ENCODE data around the gene PLEKHA6. TPM values are rescaled to one million over a fixed set of nuclear protein-coding genes. Genes with fewer than 3 reads are reported as not detected.
"Not testable (repeated sequence)": the region's sequence is repeated elsewhere in the genome, so short reads cannot be mapped to it uniquely, and the experiment has no call there.

The PLEKHA6 gene
- total RNA-seq, 1 experiment from 2014 or later: not detected

DNA sequence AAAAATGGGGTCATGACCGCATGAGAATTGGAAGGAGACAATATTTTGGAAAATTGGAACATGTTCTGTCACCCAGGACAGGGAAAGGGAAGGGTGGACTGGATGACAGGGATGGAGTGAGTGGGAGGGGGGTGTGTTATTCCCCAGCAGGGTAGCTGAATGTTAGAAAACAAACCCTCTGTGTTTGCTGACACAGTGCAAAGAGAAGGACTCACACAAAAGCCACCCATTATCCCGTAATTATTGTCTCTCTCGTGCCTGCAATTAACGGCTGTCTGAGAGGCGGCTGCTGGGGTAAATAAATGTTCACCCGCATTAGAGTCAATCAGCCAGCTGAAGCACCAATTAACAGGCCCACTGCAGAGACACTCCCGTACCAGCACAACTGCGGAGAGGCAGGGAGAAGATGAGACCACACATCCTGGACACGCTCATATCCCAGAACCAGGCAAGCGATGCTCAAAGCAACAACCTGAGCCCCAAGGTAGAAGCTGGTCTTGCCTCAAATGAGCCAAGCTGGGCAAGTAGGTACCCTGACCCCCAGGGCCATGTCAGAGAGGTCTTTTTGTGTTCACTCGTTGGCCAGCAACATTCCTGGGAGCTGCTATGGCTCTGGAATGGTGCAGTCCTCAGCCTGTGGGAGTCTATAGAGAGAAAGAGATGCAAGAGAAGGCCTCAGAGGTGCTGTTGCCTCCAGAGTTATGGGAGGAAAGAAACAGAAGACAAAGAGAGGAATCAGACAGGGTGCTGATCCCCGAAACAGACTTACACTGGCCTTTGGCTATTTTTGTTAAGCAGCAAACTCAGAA lies 19.4 kb downstream of the PLEKHA6 start:
- in situ Hi-C loops (cut with HindIII; ENCODE audit: low sequenced_read_pairs): no loop called here
- DNase-seq (ENCODE audit: low spot score): no peak

DNA sequence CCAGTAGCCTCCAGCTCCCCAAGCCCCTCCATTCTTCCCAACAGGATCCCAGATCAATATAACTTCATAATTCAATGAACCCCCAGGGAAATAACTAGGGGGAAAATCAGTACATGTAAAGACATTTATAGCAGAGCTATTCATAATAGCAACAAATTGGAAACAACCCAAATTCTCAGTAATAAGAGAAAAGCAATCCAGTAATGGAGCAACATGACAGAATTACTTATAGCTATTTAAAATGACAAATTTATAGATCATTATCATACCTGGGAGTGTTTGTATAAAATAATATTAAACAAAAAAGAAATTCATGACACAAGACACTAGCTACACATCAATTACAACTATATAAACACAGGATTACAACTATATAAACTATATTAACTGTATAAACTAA lies 20.2 kb downstream of the PLEKHA6 start:
- in situ Hi-C loops (cut with HindIII; ENCODE audit: low sequenced_read_pairs): no loop called here
- no peak for DNase-seq (ENCODE audit: low spot score)

DNA sequence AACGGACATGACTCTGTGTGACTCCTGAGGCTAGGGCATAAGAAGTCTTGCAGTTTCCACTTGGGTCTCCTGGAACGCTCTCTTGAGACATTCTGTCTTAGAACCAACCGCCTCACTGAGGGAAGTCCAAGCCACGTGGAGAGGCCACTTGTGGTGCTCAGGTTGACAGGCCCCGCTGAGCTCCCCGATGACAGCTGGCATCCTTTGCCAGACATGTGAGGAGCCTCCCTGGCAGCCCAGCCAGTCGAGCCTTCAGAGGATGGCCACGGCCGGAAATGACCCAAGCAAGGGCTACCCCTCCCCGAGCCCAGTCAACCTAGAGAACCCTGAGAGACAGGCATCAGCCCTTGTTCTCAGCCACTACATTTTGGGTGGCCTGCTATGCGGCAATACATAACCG lies 20.7 kb downstream of the PLEKHA6 start:
- peak; percentile 32 for DNase-seq (ENCODE audit: low spot score)
- in situ Hi-C loops (cut with HindIII; ENCODE audit: low sequenced_read_pairs): no loop called here

DNA sequence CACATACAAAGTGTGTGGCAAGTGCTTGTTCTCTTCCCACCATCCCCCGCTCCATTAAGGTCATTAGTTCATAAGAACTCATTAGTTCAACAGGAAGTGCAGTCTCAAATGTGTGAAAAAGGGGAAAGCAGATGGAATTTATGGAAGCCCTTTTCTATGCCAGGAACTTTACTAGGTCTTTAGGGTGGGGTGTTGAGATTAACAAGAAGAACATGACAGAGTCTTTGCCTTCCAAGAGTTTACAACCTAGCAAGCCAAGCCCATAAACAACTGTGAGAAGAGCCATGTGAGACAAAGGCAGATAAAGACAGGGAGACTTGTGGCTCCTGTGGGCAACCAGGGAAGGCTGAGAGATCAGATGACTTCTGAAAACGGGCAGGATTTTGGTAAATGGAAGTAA lies 21.4 kb downstream of the PLEKHA6 start:
- no peak for DNase-seq (ENCODE audit: low spot score)
- in situ Hi-C loops (cut with HindIII; ENCODE audit: low sequenced_read_pairs): no loop called here

DNA sequence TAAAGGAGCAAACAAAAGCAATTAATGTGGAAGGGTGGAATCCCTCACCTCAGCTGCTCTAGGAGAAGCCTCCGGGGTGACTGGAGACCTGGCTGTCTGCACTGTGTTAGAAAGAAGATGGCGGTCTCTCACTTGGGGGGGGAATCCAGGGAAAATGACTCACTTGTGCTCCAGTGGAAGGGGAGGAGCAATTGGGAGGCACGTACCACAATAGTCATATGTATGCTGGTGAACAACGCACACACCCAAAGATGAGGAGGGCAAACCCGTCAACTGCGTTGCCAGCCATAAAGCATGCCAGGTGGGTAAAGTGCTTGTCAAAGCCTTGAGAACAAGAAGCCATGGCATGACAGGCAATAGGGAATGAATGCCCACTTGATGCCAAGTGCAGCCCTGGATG lies 22.1 kb downstream of the PLEKHA6 start:
- no peak for DNase-seq (ENCODE audit: low spot score)
- in situ Hi-C loops (cut with HindIII; ENCODE audit: low sequenced_read_pairs): no loop called here

DNA sequence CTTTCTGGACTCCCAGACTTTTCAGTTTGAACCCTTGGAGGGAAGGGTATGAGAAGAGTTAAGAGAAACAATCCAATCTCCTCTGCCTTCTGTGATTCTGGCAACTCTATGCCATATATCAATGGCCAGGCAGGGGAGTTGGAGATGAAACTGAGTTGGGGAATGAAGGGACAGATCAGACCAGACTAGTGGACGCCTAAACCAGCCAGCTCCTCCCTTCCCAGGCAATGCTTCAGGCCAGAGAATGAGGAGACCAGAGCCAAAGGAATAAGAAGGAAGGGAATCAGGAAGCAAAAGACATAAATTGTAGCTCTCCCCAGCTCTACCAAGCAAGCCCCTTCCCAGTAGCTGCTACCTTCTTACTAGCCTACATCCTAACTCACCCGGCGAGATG lies 22.7 kb downstream of the PLEKHA6 start:
- DNase-seq (ENCODE audit: low spot score): no peak
- in situ Hi-C loops (cut with HindIII; ENCODE audit: low sequenced_read_pairs): no loop called here

DNA sequence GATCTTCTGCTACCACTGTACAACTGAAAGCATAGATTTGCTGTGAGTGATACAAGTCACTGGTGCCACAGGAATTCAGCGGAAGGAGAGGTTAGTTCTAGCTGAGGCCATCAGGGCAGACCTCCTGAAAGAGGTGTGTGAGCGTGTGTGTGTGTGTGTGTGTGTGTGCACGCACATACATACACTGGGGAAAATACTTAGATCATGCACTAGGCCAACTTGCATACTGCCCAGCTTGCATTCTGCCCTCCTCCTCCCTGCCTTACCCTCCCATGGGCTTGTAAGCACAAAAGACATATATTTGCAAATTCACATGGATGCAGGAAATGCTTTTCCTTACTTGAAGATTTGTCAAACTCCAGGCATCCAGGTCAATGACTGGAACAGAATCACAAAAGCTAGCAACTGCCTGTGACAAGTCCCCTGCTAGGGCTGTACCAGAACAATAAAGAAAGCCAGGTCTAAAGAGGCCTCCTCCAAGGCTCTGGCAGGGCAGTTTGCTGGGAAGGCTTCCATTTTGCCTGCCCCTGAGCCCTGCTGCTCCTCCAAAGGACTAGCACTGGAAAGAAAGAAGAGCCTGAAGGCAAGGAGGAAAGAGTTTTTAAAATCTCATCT lies 23.2 kb downstream of the PLEKHA6 start:
- in situ Hi-C loops (cut with HindIII; ENCODE audit: low sequenced_read_pairs): no loop called here
- no peak for DNase-seq (ENCODE audit: low spot score)

DNA sequence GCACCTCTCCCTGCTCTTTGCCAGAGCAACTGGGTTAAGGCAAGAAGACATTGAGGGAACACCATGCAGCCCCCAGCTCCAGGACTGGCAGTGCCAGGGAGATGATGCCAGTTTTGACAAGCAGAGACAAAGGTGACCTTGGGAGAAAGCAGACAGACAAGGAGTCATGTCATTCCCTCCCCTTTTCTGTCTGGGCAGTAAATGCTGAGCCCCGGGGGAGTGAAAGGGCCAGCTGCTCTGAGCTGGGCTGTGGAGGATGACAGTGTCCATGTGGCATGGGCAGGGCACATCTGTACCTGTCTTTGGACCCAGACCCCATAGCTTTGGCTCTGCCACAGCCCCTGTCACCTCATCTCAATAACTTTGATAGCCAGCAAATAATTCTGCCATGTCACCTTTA lies 24.2 kb downstream of the PLEKHA6 start:
- DNase-seq (ENCODE audit: low spot score): no peak
- in situ Hi-C loops (cut with HindIII; ENCODE audit: low sequenced_read_pairs): no loop called here

DNA sequence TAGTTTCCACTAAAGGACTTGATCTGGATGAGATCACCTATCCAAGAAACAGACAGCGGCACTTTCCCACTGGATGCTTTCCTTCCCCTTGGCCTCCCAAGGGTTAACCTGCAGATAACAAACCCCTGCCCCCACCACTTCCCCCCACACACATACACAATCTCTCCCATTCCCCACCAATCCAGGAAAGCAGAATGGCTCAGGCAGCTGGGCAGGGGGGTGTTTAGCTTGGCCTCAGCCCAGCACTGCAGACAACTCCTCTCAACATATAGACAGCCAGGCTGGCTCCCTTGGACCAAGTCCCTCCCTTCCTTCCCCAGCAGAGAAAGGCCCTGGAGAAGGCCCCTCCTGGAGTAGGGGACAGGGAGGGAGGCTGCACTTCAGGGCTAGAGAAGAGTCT lies 24.6 kb downstream of the PLEKHA6 start:
- no peak for DNase-seq (ENCODE audit: low spot score)
- in situ Hi-C loops (cut with HindIII; ENCODE audit: low sequenced_read_pairs): no loop called here

DNA sequence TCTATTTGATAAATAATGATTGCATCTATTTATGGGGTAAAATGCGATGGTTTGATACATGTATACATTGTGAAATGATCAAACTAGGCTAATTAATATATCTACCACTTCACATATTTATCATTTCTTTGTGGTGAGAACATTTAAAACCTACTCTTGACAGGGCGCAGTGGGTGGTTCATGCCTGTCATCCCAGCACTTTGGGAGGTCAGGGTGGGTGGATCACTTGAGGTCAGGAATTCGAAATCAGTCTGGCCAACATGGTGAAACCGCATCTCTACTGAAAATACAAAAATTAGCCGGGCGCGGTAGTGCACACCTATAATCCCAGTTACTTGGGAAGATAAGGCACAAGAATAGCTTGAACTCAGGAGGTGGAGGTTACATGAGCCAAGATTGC lies 25.3 kb downstream of the PLEKHA6 start:
- in situ Hi-C loops (cut with HindIII; ENCODE audit: low sequenced_read_pairs): no loop called here
- DNase-seq (ENCODE audit: low spot score): no peak

DNA sequence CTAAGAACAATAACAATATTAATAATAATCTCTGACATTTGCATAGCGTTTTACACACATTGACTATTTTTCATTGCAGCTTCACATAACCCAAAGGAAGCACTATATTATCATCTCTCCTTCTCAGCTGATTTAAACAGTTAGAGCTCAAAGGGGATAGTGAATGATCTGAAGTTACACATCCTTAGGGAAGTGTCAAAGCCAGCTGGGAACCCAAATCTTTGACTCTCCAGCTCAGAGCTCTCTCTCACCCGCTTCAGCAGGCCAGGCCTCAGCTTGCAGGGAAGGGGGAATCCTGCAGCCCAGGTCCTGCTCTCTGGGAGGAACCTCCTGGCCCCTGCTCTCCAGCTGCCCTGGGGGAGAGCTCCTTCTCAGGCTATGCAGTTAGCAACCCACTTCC lies 26.3 kb downstream of the PLEKHA6 start:
- no peak for DNase-seq (ENCODE audit: low spot score)
- in situ Hi-C loops (cut with HindIII; ENCODE audit: low sequenced_read_pairs): no loop called here

DNA sequence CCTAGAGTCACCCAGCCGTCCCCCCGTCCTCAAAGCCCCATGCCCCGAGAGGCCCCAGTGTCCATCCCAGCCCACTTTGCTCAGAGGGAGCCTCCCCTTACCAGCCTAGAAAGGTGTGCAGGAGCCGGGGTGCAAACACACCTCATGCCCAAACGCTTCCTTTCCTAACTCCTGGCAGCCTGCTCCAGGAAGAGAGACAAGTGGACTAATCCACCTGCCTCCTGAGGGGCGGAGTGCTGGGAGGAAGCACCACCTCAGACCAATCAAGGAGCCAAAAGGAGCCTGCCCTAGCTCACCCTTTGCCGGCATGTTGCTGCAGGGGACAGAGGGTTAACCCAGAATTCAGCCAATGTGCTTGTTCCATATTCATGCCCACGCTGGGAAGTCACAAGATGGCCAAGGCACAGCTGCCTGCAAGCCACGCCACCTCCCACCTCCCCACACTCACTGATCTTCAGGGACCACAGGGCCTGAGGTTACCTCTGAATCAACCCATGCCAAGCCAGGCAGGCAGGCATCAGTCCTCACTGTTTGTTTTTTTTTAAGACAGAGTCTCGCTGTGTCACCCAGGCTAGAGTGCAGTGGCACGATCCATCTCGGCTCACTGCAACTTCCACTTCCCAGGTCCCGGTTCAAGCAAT lies 27.8 kb downstream of the PLEKHA6 start:
- in situ Hi-C loops (cut with HindIII; ENCODE audit: low sequenced_read_pairs): no loop called here
- DNase-seq (ENCODE audit: low spot score): no peak

DNA sequence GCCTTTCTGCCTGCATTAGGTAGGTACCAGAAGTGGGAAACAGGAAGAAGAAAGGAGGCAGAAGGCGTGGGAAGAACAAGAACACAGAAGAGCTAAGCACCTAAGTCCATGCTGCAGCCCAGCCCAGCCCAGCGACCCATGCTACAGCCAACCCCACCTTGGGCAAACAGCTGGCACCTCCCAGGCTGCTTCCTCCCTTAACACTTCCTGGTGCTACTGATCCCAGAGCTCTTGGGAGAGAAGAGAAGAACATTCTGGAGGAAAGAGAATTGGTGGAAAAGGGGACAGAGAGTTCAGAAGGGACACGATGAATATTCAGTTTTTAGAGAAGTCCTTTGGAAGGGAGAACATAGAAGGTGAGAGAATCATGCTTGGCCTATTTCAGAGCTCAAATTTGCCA lies 28.5 kb downstream of the PLEKHA6 start:
- in situ Hi-C loops (cut with HindIII; ENCODE audit: low sequenced_read_pairs): no loop called here
- no peak for DNase-seq (ENCODE audit: low spot score)

DNA sequence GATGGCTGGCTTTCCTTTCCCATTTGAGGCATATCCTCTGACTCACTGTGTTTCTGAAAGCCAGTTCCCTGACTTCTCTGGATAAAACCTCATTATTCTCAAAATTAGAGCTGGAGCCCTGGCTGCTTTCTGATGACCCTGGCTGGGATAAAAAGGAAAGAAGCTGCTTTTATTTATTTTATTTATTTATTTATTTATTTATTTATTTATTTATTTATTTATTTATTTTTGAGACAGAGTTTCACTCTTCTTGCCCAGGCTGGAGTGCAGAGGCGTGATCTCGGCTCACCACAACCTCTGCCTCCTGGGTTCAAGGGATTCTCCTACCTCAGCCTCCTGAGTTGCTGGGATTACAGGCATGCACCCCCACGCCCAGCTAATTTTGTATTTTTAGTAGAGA lies 31.9 kb downstream of the PLEKHA6 start:
- in situ Hi-C loops (cut with HindIII; ENCODE audit: low sequenced_read_pairs); DNase-seq (ENCODE audit: low spot score): not testable (repeated sequence)

DNA sequence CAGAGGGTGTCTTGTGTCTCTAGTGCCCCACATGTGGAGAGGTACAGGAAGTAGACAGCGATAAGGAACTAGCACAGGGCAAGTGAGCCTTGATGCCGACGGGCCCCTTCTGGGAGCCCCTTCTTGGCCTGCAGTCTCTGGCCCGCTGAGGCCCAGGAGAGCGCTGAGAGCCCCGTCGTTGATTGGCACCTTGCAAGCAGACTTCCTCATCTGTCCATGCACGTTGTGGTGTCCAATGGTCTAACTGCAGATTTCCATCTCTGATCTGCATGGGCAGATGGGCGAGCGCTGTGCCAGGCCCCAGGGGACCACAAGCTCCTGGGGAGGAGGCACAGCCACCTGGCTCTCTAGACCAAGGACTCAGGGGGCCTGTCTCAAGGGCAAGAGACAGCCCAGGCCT lies 32.4 kb downstream of the PLEKHA6 start:
- in situ Hi-C loops (cut with HindIII; ENCODE audit: low sequenced_read_pairs): no loop called here
- DNase-seq (ENCODE audit: low spot score): no peak

GRCh38 chr1:204326771-204327300 lies 32.9 kb downstream of the PLEKHA6 start:
- DNase-seq (ENCODE audit: low spot score): no peak
- in situ Hi-C loops (cut with HindIII; ENCODE audit: low sequenced_read_pairs): no loop called here

- DNase-seq (ENCODE audit: low spot score): peak; percentile 29
- in situ Hi-C loops (cut with HindIII; ENCODE audit: low sequenced_read_pairs): no loop called here
Observed at GRCh38 chr1:204325944-204326343, 33.8 kb downstream of the PLEKHA6 start.

DNA sequence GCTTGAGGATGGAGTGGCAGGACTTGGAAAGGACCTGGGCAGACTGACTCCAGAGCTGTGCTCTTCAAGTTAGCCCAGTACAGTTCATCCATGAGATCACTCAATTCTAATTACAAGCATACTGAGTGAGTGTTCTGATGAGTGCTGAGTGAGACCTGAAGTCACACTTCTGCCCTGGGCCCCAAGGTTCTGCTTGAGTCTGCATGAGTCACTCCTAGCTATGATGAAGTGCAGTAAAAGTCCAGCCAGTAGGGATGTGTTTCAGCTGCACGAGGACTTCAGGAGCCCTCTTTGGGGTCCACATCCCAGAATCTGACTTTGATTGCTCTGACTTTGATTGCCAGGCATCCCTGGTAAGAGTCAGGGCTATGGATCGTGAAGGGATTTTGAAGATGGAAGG lies 35.8 kb downstream of the PLEKHA6 start:
- DNase-seq (ENCODE audit: low spot score): no peak
- in situ Hi-C loops (cut with HindIII; ENCODE audit: low sequenced_read_pairs): no loop called here

DNA sequence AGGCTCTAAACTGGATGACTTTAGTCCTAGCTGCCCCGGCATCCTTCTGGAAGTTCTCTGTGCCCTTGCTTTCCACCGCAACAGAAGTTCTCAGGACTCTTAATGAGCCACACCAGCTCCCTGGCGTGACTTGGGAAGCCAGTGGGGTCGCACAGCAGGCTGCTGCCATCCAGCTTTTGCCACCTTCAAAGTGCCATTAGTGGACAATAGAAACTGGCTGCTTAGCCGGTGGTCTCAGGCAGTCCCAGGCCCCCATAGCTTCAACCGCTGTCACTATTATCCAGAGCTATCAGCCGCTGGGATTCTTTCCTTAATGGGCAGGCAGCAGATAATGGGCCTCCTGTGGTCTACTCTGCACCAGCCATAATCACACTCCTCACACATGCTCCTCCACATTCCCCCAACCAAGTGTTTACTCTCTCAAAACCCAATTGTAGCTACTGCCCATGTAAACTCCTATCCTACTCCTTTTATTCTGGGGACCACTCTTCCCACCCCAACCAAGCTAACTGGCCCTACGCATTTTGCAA lies 37.3 kb downstream of the PLEKHA6 start:
- no peak for DNase-seq (ENCODE audit: low spot score)
- in situ Hi-C loops (cut with HindIII; ENCODE audit: low sequenced_read_pairs): no loop called here

DNA sequence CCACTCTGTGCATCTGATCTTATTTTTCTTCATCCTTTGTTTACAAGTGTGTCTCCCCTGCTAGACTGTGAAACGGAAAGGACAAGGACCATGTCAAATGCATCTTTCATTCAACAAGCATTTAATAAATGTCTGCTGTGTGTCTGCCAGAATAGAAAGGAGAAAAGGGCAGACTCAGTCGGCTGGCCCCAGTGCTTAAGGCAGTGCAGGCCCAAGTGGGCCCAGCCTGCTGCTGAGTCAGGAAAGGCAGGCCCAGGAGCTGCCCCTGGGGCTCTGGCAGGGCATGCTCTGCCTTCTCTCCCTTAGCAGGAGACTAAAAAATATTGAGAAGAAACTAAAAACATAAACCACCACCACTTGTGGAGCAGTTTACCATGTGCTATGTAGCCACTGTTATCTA lies 38.1 kb downstream of the PLEKHA6 start:
- no peak for DNase-seq (ENCODE audit: low spot score)
- in situ Hi-C loops (cut with HindIII; ENCODE audit: low sequenced_read_pairs): no loop called here
